ENCODE measurements around the gene PLG.
A peak's percentile ranks its signal among the peaks of the same experiment; 100 is the strongest.
"Not testable (repeated sequence)": the region's sequence is repeated elsewhere in the genome, so short reads cannot be mapped to it uniquely, and the experiment has no call there.

The PLG gene

GRCh38 chr6:160692369-160692959 is 9.6 kb upstream of the PLG start:
- TF ChIP-seq CTCF (IDR thresholded peaks at IDR 0.05; ENCODE audit: extremely low read depth, missing control alignments), result no peak
- no peak for DNase-seq (ENCODE audit: low spot score)

- DNase-seq (ENCODE audit: low spot score), result not testable (repeated sequence)
Observed at GRCh38 chr6:160695025-160695424, 7.0 kb upstream of the PLG start.

- DNase-seq (ENCODE audit: low spot score), result not testable (repeated sequence)
Observed at GRCh38 chr6:160695622-160696021, 6.4 kb upstream of the PLG start.

- DNase-seq (ENCODE audit: low spot score), result not testable (repeated sequence)
Observed at GRCh38 chr6:160696884-160697283, 5.2 kb upstream of the PLG start.

GRCh38 chr6:160697826-160698225 is 4.2 kb upstream of the PLG start:
- DNase-seq (ENCODE audit: low spot score), result no peak
- TF ChIP-seq CTCF (IDR thresholded peaks at IDR 0.05; ENCODE audit: extremely low read depth, missing control alignments), result no peak

- not testable (repeated sequence) for DNase-seq (ENCODE audit: low spot score)
Observed at GRCh38 chr6:160704688-160705087, 2.6 kb downstream of the PLG start.

GRCh38 chr6:160708993-160709392 is 6.9 kb downstream of the PLG start:
- DNase-seq (ENCODE audit: low spot score), result not testable (repeated sequence)

GRCh38 chr6:160714731-160715316 is 12.8 kb downstream of the PLG start:
- no peak for TF ChIP-seq CTCF (IDR thresholded peaks at IDR 0.05; ENCODE audit: extremely low read depth, missing control alignments)

GRCh38 chr6:160730911-160731310 is 28.9 kb downstream of the PLG start:
- DNase-seq (ENCODE audit: low spot score), result no peak
- no peak for TF ChIP-seq CTCF (IDR thresholded peaks at IDR 0.05; ENCODE audit: extremely low read depth, missing control alignments)

More at GRCh38 chr6:160714731-160715316, 12.8 kb downstream of the PLG start:
- no peak for DNase-seq (ENCODE audit: low spot score)

GRCh38 chr6:160733050-160733646 is 31.1 kb downstream of the PLG start:
- DNase-seq (ENCODE audit: low spot score), result peak; percentile 52
- TF ChIP-seq CTCF (IDR thresholded peaks at IDR 0.05; ENCODE audit: extremely low read depth, missing control alignments), result peak; percentile 77
